K562 (cell line): ENCODE data around the gene GCNT2. TPM values are rescaled to one million over a fixed set of nuclear protein-coding genes. Genes with fewer than 3 reads are reported as not detected.
A peak's percentile ranks its signal among the peaks of the same experiment; 100 is the strongest.

Source experiments
- CREB1 ChIP-seq, 2 experiments: sonication (generic) in 1 of 2; formaldehyde crosslinking in 1 of 2; IDR thresholded peaks; 2 replicates each; pipeline versions ENCODE4 v1.6.1 to v1.8.0; 2012 to 2022; ENCODE audit warnings: inconsistent platforms in 1 of 2, mild to moderate bottlenecking in 1 of 2, missing genetic modification reagents in 1 of 2, moderate library complexity in 1 of 2
- FOXK2 ChIP-seq, 2 experiments: fragments of 450-650 bp; IDR thresholded peaks in 1 of 2; conservative IDR thresholded peaks in 1 of 2; 2 replicates each; pipeline ENCODE4 v1.6.1; 2016; ENCODE audit warnings: low read depth in 2 of 2, mild to moderate bottlenecking in 1 of 2
- GTF2E2 ChIP-seq: fragments of 200-800 bp; sonication (Bioruptor generic); IDR thresholded peaks from 2 replicates; pipeline ENCODE4 v1.6.1; 2016; ENCODE audit warnings: missing genetic modification characterization, missing compliant biosample characterization
- RCOR1 ChIP-seq, 2 experiments: IDR thresholded peaks; 2 replicates each; pipeline ENCODE4 v1.6.1; 2012; ENCODE audit warnings: low read depth in 2 of 2, low read length in 2 of 2, borderline replicate concordance in 1 of 2, improper control_type of control experiment in 1 of 2
- U2AF1 ChIP-seq: fragments of 200-400 bp; formaldehyde crosslinking; optimal IDR thresholded peaks from 2 replicates; pipeline ENCODE3; 2017; ENCODE audit warnings: mild to moderate bottlenecking, low read depth, low read length, moderate library complexity
- polyA plus RNA-seq, 8 experiments: library from polyadenylated mRNA; depleted of rRNA in 4 of 8; stranded (reverse) in 5 of 8; unstranded in 3 of 8; fragments of >200 nt; fragmentation: Nextera tagmentation in 2 of 8; fragmentation: Illumina TruSeq in 1 of 8; extraction: Ambion mirVana in 2 of 8; extraction: Trizol in 1 of 8; gene quantifications; 2 replicates each; pipeline versions ENCODE4 v1.2.1 to v1.2.3, GENCODE V29; 2011 to 2014; ENCODE audit warnings: inconsistent platforms in 1 of 8, missing spikeins in 1 of 8
- total RNA-seq, 7 experiments: library from RNA; depleted of rRNA in 6 of 7; stranded (reverse); fragments of >200 nt in 6 of 7; fragmentation: Illumina TruSeq in 2 of 7; extraction: Trizol in 2 of 7; gene quantifications; 2 replicates each; pipeline versions ENCODE4 v1.2.1 to v1.2.3, GENCODE V29; 2011 to 2021; ENCODE audit warnings: low replicate concordance in 1 of 7
- TF ChIP-seq, protein P1 (sequence below), 2 experiments: fragments of 450-650 bp; formaldehyde crosslinking in 1 of 2; IDR thresholded peaks; 2 replicates each; pipeline versions ENCODE4 v1.4.0 to v1.6.1; 2014 to 2020; ENCODE audit warnings: mild to moderate bottlenecking in 2 of 2, borderline replicate concordance in 1 of 2, low read depth in 1 of 2
- TF ChIP-seq, protein P2 (sequence below): fragments of 450-650 bp; IDR thresholded peaks from one replicate; pipeline ENCODE4 v1.6.1; 2018; ENCODE audit warnings: mild to moderate bottlenecking, moderate library complexity; ENCODE audit not compliant: partially characterized antibody
- TF ChIP-seq, protein P3 (sequence below): fragments of 450-650 bp; IDR thresholded peaks from 2 replicates; pipeline ENCODE4 v1.6.1; 2016; ENCODE audit warnings: borderline replicate concordance
- TF ChIP-seq, protein P4 (sequence below): fragments of 450-650 bp; formaldehyde crosslinking; IDR thresholded peaks from 2 replicates; pipeline ENCODE4 v1.4.0; 2020; ENCODE audit warnings: mild to moderate bottlenecking, moderate library complexity
- TF ChIP-seq, protein P5 (sequence below): fragments of 450-650 bp; IDR thresholded peaks from 2 replicates; pipeline ENCODE4 v1.6.1; 2016; ENCODE audit warnings: missing biosample characterization, missing genetic modification characterization

GCNT2 gene
- total and polyA plus RNA-seq, 9 of the 15 experiments (the other 6 are each of a cell fraction or from before 2014, with no cell fraction given): 0.78 to 2.6 (median 1.6) TPM

DNA sequence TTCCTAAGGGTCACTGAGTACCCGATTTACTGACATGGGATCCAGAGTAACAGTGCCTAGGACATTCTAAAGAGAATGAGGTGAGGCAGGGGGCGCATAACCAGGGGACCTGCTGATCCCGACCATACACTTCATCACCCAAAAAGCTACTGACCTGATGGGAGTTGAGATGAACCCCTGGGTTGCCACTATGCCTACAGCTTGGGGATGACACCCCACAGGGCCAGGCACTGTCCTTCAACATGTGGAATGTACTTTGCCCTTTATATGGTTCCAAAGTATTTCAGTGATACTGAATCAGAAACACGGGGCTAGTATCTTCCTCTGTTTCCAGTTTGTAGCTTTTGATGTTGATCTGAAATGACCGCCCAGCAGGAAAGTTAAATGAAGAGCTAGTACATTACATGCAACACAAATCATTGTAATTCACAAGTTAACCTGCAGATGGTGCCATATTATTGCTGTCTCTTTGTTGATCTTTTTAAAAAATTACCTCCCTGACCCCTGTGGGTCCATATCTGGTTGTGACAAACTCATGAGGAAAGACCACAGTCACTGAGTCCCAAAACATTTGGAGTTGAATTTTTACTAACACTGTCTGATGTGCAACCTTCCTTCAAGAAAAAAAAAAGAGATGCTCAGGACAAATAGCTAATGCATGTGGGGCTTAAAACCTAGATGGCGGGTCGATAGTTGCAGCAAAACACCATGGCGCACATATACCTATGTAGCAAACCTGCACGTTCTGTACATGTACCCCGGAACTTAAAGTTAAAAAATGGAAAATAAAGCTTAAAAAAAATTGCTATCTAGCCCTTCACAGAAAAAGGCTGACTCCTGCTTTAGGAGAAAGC lies 42.7 kb upstream of the GCNT2 start (continued):
- TF ChIP-seq, protein P1, sequence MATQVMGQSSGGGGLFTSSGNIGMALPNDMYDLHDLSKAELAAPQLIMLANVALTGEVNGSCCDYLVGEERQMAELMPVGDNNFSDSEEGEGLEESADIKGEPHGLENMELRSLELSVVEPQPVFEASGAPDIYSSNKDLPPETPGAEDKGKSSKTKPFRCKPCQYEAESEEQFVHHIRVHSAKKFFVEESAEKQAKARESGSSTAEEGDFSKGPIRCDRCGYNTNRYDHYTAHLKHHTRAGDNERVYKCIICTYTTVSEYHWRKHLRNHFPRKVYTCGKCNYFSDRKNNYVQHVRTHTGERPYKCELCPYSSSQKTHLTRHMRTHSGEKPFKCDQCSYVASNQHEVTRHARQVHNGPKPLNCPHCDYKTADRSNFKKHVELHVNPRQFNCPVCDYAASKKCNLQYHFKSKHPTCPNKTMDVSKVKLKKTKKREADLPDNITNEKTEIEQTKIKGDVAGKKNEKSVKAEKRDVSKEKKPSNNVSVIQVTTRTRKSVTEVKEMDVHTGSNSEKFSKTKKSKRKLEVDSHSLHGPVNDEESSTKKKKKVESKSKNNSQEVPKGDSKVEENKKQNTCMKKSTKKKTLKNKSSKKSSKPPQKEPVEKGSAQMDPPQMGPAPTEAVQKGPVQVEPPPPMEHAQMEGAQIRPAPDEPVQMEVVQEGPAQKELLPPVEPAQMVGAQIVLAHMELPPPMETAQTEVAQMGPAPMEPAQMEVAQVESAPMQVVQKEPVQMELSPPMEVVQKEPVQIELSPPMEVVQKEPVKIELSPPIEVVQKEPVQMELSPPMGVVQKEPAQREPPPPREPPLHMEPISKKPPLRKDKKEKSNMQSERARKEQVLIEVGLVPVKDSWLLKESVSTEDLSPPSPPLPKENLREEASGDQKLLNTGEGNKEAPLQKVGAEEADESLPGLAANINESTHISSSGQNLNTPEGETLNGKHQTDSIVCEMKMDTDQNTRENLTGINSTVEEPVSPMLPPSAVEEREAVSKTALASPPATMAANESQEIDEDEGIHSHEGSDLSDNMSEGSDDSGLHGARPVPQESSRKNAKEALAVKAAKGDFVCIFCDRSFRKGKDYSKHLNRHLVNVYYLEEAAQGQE (IDR thresholded peaks at IDR 0.05; ENCODE audit: borderline replicate concordance): peak; percentile 79
- TF ChIP-seq, protein P1 (CRISPR knock-in tag; IDR thresholded peaks at IDR 0.05; ENCODE audit: low read depth): no peak
- TF ChIP-seq, protein P2, sequence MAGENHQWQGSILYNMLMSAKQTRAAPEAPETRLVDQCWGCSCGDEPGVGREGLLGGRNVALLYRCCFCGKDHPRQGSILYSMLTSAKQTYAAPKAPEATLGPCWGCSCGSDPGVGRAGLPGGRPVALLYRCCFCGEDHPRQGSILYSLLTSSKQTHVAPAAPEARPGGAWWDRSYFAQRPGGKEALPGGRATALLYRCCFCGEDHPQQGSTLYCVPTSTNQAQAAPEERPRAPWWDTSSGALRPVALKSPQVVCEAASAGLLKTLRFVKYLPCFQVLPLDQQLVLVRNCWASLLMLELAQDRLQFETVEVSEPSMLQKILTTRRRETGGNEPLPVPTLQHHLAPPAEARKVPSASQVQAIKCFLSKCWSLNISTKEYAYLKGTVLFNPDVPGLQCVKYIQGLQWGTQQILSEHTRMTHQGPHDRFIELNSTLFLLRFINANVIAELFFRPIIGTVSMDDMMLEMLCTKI: no peak
- TF ChIP-seq RCOR1 (IDR thresholded peaks at IDR 0.05; ENCODE audit: borderline replicate concordance in 1 of 2, low read depth in 2 of 2, low read length in 2 of 2): 0 out of 4 replicates have a peak, but pooled peaks of 1 of the 2 experiments have one; percentile 29
- TF ChIP-seq U2AF1: no peak
- TF ChIP-seq FOXK2 (conservative IDR thresholded peaks at IDR 0.05 in 1 of 2, IDR thresholded peaks at IDR 0.05 in 1 of 2; ENCODE audit: low read depth in 2 of 2): no peak
- no peak for TF ChIP-seq GTF2E2
- TF ChIP-seq, protein P3, sequence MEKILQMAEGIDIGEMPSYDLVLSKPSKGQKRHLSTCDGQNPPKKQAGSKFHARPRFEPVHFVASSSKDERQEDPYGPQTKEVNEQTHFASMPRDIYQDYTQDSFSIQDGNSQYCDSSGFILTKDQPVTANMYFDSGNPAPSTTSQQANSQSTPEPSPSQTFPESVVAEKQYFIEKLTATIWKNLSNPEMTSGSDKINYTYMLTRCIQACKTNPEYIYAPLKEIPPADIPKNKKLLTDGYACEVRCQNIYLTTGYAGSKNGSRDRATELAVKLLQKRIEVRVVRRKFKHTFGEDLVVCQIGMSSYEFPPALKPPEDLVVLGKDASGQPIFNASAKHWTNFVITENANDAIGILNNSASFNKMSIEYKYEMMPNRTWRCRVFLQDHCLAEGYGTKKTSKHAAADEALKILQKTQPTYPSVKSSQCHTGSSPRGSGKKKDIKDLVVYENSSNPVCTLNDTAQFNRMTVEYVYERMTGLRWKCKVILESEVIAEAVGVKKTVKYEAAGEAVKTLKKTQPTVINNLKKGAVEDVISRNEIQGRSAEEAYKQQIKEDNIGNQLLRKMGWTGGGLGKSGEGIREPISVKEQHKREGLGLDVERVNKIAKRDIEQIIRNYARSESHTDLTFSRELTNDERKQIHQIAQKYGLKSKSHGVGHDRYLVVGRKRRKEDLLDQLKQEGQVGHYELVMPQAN: no peak
- TF ChIP-seq, protein P4, sequence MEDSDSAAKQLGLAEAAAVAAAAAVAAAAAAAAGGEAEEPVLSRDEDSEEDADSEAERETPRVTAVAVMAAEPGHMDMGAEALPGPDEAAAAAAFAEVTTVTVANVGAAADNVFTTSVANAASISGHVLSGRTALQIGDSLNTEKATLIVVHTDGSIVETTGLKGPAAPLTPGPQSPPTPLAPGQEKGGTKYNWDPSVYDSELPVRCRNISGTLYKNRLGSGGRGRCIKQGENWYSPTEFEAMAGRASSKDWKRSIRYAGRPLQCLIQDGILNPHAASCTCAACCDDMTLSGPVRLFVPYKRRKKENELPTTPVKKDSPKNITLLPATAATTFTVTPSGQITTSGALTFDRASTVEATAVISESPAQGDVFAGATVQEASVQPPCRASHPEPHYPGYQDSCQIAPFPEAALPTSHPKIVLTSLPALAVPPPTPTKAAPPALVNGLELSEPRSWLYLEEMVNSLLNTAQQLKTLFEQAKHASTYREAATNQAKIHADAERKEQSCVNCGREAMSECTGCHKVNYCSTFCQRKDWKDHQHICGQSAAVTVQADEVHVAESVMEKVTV (CRISPR knock-in tag): peak; percentile 76
- TF ChIP-seq, protein P5, sequence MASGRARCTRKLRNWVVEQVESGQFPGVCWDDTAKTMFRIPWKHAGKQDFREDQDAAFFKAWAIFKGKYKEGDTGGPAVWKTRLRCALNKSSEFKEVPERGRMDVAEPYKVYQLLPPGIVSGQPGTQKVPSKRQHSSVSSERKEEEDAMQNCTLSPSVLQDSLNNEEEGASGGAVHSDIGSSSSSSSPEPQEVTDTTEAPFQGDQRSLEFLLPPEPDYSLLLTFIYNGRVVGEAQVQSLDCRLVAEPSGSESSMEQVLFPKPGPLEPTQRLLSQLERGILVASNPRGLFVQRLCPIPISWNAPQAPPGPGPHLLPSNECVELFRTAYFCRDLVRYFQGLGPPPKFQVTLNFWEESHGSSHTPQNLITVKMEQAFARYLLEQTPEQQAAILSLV: no peak
- TF ChIP-seq CREB1 (IDR thresholded peaks at IDR 0.05): no peak
- TF ChIP-seq CREB1 (CRISPR knock-in tag; IDR thresholded peaks at IDR 0.05): no peak
